HG03097 (cell line): ENCODE results near the gene ST6GALNAC3.

Experiments used
- ATAC-seq: cut with Tn5 transposase; IDR thresholded peaks from one replicate; pipeline ENCODE4 v1.9.1; 2021; ENCODE audit not compliant: unreplicated experiment, low FRiP score

The ST6GALNAC3 gene

GRCh38 chr1:76278711-76279100 lies 204.2 kb downstream of the ST6GALNAC3 start:
- ATAC-seq = no peak

GRCh38 chr1:76279101-76279748 lies 204.7 kb downstream of the ST6GALNAC3 start:
- no peak for ATAC-seq

DNA sequence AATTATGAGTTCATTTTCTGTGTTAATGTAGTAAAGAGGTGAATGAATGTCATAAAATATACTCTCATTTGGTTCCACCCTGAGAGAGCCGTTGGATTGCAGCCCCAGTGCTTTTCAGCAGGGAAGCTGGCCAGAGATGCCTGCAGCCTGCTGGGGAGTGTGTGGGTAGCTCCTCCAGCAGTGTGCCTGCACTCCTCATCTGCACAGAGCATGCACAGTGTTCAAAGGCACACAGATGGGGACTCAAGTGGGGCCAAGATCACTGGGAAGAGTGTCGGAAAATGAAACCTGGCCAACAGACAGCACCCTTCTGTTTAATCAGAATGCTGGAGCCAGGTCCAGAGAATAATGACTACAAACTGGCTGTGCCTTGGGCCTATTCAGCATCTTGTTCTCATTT lies 206.8 kb downstream of the ST6GALNAC3 start:
- no peak for ATAC-seq

DNA sequence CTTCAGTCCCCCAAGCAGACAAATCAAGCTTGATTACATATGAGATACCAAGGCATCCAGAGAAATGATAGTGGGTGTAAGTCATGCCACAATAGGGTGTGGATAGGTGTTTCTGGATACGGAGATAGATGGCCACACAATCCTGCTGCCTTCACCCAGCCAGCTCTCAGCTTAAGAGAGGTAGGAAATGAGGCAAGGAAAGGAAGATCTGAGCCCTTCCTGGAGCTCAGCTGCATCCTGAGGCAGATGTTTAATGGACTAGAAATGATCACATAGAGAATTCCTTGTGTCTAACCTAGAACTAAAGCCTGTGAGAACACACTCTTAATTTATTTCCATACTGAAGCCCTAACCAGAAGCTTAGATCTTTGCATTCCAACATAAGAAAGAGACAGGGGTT lies 210.3 kb downstream of the ST6GALNAC3 start:
- no peak for ATAC-seq

- no peak for ATAC-seq
Observed at GRCh38 chr1:76285578-76286135, 211.1 kb downstream of the ST6GALNAC3 start.

- ATAC-seq = no peak
Observed at GRCh38 chr1:76287917-76288316, 213.4 kb downstream of the ST6GALNAC3 start.

DNA sequence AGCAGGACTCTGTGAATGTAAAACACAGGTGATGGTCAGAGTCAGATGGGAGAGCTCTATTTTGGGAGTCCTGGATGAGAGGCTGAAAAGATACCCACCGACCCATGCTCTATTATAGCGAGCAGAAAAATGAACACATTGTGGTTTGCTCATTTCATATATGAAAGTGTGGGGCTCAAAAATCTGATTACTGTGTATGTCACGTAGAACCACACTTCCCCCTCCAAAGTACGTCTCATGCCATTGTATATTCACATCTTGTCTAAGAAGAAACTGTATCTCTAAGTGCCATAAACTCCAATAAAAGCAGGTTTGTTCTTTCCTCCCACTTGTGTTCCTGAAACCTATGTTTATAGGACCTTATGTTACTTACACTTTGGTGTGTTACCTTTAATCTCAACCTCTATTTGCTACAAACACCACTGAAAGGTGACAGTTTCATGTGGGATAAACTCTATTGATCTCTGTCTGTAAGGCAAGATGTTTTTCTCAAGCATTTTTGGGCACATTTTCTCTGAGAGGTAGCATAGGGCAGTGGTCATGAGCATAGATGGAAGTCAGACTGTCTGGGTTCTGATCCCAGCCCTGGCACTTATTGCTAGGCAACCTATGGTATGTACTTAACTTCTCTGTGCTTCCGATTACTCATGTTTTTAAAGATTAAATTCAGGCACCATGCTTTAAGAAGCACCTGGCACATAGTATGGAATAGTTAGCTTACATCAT lies 214.4 kb downstream of the ST6GALNAC3 start:
- no peak for ATAC-seq

GRCh38 chr1:76289692-76290091 lies 215.1 kb downstream of the ST6GALNAC3 start:
- ATAC-seq = no peak

GRCh38 chr1:76290271-76290670 lies 215.7 kb downstream of the ST6GALNAC3 start:
- no peak for ATAC-seq

DNA sequence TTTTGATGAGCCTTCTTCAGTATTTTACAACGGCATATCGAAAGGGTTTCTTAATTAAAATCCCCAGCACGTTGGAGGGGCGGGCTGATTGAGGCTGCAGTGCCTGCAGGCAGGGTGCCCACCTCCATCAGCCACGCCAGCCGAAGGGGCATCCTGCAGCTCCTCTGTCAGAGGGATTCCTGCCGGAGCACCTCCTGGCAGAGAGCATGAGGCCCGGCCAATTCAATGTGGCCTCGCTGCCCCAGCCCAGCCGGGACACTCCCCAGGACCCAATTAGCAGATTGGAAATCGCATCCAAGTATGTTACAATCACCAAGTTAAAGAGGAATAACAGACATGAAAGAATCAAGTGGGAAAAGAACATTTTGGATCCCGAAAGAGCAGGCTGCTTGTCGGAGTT lies 216.6 kb downstream of the ST6GALNAC3 start:
- ATAC-seq = no peak

DNA sequence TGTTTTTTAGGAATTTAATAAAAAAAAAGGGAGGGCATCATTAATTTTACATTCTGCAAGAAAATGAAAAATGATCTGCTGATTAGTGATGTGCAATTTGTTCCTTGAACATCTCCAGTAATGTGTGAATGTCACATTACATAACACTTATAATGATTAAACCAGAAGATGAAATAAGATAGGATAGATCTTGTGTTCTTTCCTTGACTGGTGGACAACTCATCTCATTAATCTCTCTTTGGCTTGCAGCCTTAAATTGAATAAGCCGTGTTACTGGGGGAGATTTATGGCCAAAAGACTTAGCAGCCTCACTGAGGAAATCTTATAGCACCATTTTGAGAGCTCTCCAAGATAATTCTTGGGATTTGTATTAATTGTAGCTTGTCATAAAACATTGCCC lies 217.2 kb downstream of the ST6GALNAC3 start:
- no peak for ATAC-seq

- peak; percentile 73 for ATAC-seq
Observed at GRCh38 chr1:76292418-76293184, 218.1 kb downstream of the ST6GALNAC3 start.

- no peak for ATAC-seq
Observed at GRCh38 chr1:76293831-76294230, 219.3 kb downstream of the ST6GALNAC3 start.

GRCh38 chr1:76294482-76295194 lies 220.1 kb downstream of the ST6GALNAC3 start:
- peak; percentile 76 for ATAC-seq

GRCh38 chr1:76298399-76298798 lies 223.9 kb downstream of the ST6GALNAC3 start:
- no peak for ATAC-seq

GRCh38 chr1:76299036-76299435 lies 224.5 kb downstream of the ST6GALNAC3 start:
- no peak for ATAC-seq

- ATAC-seq = no peak
Observed at GRCh38 chr1:76300556-76300955, 226.0 kb downstream of the ST6GALNAC3 start.

DNA sequence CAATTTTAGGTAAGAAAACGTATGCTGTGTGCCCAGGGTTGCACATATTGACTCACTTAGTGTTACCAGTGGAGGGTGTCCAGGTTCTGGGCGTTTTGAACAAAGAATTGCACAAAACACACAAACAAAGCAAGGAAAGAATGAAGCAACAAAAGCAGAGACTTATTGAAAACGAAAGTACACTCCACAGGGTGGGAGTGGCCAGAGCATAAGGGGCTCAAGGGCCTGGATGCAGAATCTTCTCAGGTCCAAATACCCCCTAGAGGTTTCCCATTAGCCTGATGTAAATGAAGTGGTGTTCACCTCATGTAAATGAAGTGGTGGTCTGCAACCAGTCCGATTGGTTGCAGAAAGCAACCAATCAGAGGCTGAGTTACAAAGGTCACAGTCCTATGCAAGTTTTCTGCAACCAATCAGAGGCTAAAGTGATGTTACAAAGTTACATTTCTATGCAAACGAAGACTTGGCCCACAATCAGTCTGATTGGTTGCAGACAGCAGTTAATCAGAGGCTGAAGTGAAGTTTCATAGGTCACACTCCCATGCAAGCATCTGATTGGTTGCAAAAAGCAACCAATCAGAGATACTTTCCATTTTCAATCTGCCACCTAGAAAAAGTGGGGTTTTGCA lies 228.3 kb downstream of the ST6GALNAC3 start:
- no peak for ATAC-seq

- ATAC-seq = no peak
Observed at GRCh38 chr1:76303340-76303717, 228.8 kb downstream of the ST6GALNAC3 start.

- no peak for ATAC-seq
Observed at GRCh38 chr1:76313304-76313703, 238.8 kb downstream of the ST6GALNAC3 start.
